H1 (cell line): Measurements from ENCODE around the gene OR13J1. TPM values are rescaled to one million over a fixed set of nuclear protein-coding genes. Genes with fewer than 3 reads are reported as not detected.

Experiments
- ATF2 ChIP-seq: IDR thresholded peaks from 2 replicates; pipeline ENCODE4 v1.6.1; 2012; ENCODE audit warnings: low read length, inconsistent platforms
- CHD7 ChIP-seq: fragments of 300-600 bp; sonication (generic); IDR thresholded peaks from 2 replicates; pipeline ENCODE4 v1.7.1; 2012; ENCODE audit warnings: low read length, moderate library complexity, mild to moderate bottlenecking, inconsistent platforms; ENCODE audit not compliant: insufficient replicate concordance
- CTBP2 ChIP-seq: IDR thresholded peaks from 2 replicates; pipeline ENCODE4 v1.7.0; 2011; ENCODE audit warnings: borderline replicate concordance, mild to moderate bottlenecking, moderate library complexity, mixed read lengths, low read length; ENCODE audit not compliant: insufficient read depth, insufficient read length
- RAD21 ChIP-seq, 2 experiments: IDR thresholded peaks in 1 of 2; conservative IDR thresholded peaks in 1 of 2; 2 replicates each; pipeline ENCODE4 v1.6.1; 2011; ENCODE audit warnings: low read depth in 2 of 2, low read length in 2 of 2, improper control_type of control experiment in 1 of 2, inconsistent platforms in 1 of 2, mild to moderate bottlenecking in 1 of 2, moderate library complexity in 1 of 2
- RBBP5 ChIP-seq: IDR thresholded peaks from 2 replicates; pipeline ENCODE4 v1.7.1; 2012; ENCODE audit warnings: low read depth, mild to moderate bottlenecking, inconsistent platforms, low read length, moderate library complexity, borderline replicate concordance
- RFX5 ChIP-seq: IDR thresholded peaks from 2 replicates; pipeline ENCODE4 v1.6.1; 2011; ENCODE audit warnings: low read depth, low read length, improper control_type of control experiment, borderline replicate concordance
- YY1 ChIP-seq: IDR thresholded peaks from 2 replicates; pipeline ENCODE4 v1.6.1; 2011; ENCODE audit warnings: low read depth, mild to moderate bottlenecking, low read length
- ZNF274 ChIP-seq: IDR thresholded peaks from 2 replicates; pipeline ENCODE4 v1.7.0; 2012; ENCODE audit warnings: low read length, borderline replicate concordance; ENCODE audit errors: extremely low read depth
- polyA plus RNA-seq, 7 experiments: library from polyadenylated mRNA; depleted of rRNA in 3 of 7; stranded (reverse) in 5 of 7; unstranded in 2 of 7; fragments of >200 nt in 5 of 7; fragments of 200-250 nt in 2 of 7; gene quantifications; 1 replicate in 5 of 7; 2 replicates in 1 of 7; 4 replicates in 1 of 7; pipeline versions ENCODE4 v1.2.1 to v1.2.3, GENCODE V29; 2011 to 2013; ENCODE audit warnings: missing spikeins in 2 of 7, mixed read lengths in 2 of 7
- total RNA-seq: library from RNA; stranded (reverse); fragmentation: NEBNext Ultra II Directional; extraction: Animal tissue kit (Norgen Biotek cat#: 25700); gene quantifications from 2 replicates; pipeline ENCODE4 v1.2.1, GENCODE V29; 2021

The OR13J1 gene
- total and polyA plus RNA-seq, 2 of the 8 experiments (the other 6 are each of a cell fraction or from before 2014, with no cell fraction given) = not detected

DNA sequence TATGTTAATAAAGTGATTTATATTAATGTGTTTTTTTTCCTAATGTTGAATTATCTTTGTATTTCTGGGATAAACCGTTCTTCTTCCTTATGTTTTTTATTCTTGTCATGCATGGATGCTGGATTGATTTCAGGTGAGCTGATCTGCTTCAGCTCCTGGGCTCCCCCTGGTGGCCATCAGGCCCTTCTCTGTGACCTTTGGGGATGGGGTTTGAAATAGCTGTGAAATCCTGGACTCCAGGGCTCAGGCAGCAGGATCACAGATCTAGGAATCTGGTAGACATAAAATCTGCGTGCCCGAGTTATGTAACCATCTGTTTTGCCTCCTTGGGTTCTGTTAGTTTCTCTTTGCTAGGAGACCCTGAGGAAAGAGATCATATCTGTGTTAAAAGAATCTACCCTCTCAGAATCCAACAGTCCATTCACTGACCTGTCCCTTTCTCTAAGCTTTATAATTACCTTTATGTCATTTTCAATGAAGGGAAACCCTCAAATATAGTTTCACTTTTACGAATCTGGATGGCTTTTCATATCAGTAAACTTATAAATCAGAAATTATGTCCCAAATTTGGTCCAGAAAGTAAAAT is 12.2 kb upstream of the OR13J1 start (continued):
- TF ChIP-seq CHD7 = no peak
- TF ChIP-seq YY1 = 0 out of 2 replicates have a peak, but pooled peaks have one; percentile 32
- TF ChIP-seq CTBP2 = no peak
- peak; percentile 83 to 91 for TF ChIP-seq RAD21 (IDR thresholded peaks at IDR 0.05 in 1 of 2, conservative IDR thresholded peaks at IDR 0.05 in 1 of 2; ENCODE audit: low read depth in 2 of 2, low read length in 2 of 2)
- no peak for TF ChIP-seq ATF2
- no peak for TF ChIP-seq RBBP5
- no peak for TF ChIP-seq ZNF274
- no peak for TF ChIP-seq RFX5
